ENCODE results near the gene C10orf90.

Gene C10orf90

DNA sequence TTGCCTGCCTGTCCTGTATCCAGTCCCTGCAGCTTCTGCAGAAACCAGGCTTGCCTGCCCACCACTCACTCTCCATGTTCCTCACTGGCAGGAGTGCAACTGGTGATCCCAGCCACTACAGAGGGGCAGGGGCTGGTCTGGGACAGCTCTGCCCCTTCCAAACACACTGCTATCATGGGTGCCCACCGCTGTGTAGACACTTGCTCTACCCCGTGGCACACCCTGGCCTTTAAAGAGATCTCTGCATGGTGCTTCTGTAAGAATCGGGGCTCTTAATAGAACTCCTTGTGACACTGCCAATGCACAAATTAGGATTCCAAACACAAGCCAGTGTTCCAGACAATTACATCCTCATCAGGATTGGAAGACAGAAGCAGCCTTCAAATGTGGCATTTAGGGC, 41.7 kb downstream of the C10orf90 start:
- no peak for DNase-seq

DNA sequence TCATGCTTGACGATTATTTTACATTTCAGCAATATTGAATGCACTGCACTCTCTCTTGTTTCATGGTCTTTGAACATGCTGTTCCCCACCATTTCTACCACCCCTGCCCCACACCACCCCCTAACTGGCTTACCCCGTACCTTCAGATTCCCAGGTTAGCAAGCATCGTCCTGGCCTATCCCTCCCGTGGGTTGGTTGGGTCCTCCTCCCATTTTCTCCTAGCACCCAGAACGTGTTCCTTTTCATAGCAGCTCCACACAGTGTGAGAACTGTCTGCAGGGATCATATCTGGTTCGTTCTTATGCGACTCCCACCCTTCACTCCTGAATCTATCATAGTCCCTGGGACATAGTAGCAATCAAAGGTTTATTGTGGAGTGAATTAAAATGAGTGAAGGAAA, 48.6 kb downstream of the C10orf90 start:
- DNase-seq: no peak

DNA sequence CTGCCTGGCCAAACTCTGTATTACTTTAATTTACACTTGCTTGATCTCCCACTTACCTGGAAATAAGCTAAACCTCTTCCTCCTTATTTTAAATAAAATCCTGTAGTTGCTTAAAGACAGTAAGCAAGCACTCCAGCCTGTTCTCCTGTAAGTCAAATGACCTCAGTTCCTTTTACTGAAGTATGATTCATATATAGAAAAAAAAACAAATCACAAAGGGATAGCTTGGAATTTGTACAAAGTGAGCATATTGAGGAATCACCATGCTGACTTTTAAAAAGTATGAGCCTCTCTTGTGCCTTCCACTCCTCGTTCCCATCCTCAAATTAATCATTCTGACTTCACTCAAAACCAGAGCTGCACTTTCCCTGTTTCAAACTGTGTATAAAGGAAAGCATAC, 52.0 kb downstream of the C10orf90 start:
- DNase-seq: peak; percentile 29

DNA sequence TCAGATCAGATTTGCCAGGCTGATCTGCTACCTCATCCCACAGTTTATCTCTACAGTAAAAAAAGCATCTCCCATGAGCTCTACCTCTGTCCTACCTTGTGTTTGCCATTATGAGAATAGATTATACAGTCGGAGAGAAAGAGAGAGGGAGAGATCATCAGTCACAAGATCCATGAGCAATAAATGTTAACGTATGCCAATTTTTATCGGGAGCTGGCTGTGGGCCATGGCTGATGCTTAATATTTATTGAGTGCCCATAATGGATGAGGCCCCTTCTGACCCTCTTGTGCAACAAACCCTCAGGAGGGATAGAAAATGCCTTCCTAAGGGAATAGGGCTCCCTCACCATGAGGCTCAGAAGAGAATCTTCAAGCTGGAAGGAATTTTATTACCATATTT, 52.8 kb downstream of the C10orf90 start:
- no peak for DNase-seq

DNA sequence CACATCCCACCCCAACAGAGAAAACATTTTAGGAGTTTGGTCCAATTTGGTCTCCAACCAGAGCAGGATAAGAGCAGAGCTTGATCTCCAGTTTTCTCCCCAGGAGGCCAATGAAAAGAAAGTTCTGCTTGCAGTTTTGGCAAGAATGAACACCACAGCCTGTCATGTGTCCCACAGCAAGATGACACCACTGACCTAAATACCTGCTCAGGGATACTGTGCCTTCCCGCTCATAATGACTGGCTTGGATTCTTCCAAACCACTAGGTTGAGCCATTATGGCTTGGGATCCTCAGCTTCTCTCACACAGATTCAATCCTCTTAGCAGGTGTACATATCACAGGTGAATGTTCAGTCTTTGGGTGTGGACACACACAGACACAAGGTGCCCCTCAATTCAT, 53.3 kb downstream of the C10orf90 start:
- DNase-seq: no peak

GRCh38 chr10:126616737-126617136, 53.8 kb downstream of the C10orf90 start:
- DNase-seq: no peak

DNA sequence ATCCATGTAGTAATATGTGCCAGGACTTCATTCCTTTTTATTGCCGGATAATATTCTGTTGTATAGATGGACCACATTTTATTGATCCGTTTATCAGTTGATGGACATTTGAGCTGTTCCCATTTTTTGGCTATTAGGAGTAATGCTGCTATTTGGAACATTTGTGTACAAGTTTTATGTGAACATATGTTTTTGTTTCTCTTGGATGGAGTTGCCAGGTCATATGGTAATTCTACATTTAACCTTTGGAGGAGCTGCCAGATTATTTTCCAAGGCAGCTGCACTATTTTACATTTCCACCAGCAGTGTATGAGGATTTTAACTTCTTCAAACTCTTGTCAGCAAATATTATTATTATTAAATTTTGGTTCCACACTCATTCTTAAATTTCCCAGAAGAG, 59.2 kb downstream of the C10orf90 start:
- no peak for DNase-seq

DNA sequence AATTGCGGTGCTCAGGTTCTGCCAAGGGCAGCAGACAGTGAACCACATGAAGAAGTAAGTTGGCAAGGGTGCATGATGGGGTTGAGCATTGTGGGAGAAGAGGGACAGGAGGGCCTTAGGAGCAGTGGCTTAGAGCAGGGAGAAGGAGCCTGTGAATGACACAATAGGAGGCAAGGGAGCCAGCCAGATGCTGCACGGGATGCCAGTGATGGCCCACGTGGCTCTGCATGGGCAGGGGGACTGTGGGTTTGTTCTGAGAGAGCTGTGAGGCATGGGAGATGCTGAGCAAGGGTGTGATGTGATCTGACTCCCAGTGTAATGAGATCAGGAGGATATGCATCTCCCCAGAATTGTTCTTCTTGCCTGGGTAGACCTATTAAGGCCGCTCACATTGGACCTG, 60.9 kb downstream of the C10orf90 start:
- DNase-seq: no peak

- no peak for DNase-seq
These were observed 70.4 kb downstream of the C10orf90 start for GRCh38 chr10:126599949-126600682.

GRCh38 chr10:126598009-126598408, 72.5 kb downstream of the C10orf90 start:
- DNase-seq: peak; percentile 38

DNA sequence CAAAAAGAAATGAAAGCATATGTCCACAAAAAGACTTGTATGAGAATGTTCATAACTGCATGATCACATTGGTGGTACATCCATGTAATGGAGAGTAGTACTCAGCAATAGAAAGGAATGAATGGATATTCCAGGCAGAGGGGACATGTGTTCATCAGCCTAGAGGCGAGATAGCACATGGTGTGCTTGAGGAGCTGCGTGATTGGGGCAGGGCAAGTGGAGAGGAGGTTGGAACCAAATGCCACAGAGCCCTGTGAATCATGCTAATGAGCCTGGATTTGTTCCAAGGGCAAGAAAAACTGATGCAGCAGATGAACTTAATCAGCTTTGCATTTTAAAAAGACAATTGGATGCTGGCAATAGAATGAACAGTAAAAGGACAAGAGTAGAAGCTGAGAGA, 73.3 kb downstream of the C10orf90 start:
- peak; percentile 61 for DNase-seq

GRCh38 chr10:126596472-126597016, 73.9 kb downstream of the C10orf90 start:
- no peak for DNase-seq

DNA sequence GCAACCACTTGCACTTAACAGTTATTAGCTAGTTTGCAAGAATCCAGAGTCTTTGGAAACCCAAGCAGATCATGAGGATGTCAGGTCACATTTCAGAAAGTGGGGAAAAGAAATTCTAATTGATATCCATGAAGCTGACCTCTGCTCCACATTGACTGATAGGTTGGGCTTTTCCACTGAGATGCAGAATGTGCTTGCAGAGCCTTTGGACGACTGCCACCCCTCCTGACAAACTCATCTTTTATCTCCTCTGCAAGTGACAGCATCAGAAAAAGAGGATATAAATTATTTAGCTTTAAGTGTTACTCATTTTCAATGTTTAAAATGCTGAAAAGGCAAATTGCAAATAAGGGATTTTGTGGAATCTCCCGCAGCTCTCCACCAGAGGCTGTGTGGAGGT, 75.3 kb downstream of the C10orf90 start:
- DNase-seq: peak; percentile 15

DNA sequence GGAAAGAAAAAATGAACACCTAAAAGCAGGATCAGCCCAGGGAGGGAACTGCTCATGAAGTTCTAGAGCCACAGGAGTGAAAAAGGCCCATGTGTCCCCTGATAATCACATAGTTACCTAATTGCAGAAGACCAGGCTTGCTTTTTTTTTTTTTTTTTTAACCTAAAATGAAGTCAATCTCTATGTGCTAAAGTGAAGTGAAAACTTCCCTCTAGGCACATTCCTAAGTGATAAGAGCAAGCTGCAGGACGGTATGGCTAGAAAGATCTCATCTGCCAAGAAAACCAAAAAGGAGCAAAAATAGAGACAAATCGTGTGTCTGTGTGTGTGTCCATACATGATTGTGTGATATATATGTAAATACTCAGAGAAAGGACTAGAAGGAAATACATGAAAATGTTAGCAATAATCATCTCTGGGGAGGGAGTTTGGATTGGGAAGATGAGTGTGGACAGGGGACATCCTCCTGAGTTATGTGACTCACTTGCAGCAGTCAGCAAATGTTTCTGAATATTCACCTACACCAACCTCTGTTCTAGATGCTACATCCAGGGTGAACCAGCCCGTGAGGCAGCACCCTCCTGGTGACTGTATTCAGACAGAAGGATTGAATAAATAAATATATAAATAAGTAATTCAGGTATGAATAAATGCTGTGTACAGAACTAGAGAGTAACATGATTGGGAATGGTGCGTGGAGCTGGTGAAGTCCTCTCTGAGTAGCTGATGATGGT, 76.4 kb downstream of the C10orf90 start:
- no peak for DNase-seq

DNA sequence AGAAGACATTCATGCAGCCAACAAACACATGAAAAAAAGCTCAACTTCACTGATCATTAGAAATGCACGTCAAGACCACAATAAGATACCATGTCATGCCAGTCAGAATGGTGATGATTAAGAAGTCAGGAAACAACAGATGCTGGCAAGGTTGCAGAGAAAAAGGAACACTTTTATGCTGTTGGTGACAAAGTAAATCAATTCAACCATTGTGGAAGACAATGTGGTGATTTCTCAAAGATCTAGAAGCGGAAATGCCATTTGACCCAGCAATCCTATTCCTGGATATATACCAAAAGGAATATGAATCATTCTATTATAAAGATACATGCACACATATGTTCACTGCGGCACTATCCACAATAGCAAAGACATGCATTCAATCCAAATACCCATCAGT, 77.6 kb downstream of the C10orf90 start:
- no peak for DNase-seq

GRCh38 chr10:126588024-126588423, 82.5 kb downstream of the C10orf90 start:
- no peak for DNase-seq

- DNase-seq: no peak
These were observed 83.6 kb downstream of the C10orf90 start for GRCh38 chr10:126586878-126587277.

GRCh38 chr10:126586128-126586527, 84.4 kb downstream of the C10orf90 start:
- DNase-seq: no peak

DNA sequence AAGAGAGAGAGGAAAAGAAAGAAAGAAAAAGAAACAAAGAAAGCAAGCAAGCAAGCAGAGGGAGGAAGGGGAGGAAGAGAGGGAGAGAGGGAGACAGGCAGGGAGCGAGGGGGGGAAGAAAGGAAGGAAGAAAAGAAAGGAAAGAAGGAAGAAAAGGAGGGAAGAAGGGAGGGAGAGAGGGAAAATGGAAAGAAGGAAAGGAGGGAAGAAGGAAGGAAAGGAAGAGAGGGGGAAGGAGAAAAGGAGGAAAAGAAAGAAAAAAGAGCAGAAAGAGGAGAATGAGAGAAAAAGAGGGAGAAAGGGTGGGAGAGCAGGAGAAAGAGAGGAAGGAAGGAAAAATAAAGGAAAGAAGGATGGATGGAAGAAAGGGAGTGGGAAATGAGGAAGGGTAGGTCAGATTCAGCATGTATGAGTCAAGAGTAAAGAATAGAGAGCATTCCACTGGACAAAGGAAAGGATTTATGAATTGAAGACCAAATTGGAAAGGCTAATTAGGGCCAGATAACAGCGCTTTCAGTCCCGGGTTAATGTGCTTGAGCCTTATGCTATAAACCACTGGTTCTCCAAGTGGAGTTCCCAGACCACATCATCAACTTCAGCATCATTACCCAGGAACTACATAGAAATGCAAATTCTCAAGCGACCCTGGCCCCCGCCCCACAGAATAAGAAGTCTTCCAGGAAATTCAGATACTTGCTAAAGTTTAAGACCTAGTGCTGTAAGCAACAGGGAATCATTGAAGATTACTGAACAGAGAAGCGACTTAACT, 85.1 kb downstream of the C10orf90 start:
- DNase-seq: no peak

DNA sequence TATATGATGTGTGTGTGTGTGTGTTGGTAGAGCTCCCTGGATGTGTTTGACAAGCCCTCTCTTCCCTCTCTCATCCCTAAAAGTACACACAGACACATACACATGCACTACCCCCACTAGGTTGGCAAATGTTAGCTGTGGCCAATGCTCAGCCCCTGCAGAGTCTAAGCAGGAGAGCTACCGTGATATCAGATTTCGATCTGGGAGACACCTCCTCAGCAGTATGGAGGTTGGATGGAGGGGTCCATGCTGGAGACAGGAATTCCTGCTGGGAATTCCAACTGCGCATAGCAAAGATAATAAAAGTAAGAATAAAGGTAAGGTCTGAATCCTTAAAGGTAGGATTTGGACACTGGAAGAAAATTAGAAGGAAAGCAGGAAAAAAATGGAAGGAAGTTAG, 85.7 kb downstream of the C10orf90 start:
- DNase-seq: no peak

DNA sequence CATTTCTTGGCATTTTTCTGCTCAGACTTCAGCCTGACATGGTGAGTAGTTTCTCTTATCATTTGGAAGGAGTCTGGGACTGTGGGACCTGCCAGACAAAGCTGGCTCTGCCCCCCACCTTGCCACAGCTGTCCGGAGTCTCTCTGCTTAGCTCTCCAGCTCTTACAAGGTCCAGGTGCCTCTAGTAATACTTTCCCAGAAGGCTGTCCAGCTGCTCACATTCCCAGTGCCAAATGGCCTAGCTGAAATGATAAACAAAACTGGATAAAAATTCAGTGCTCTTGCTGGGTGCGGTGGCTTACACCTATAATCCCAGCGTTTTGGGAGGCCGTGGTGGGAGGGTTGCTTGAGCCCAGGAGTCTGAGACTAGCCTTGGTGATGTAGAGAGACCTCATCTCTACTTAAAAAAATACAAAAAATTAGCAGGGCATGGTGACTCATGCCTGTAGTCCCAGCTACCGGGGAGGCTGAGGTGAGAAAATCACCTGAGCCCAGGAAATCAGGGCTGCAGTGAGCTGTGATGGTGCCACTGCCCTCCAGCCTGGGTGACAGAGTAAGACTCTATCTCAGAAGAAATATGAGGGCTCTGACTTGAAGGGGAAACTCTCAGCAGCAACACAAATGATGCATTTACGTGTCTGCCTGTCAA, 86.8 kb downstream of the C10orf90 start:
- DNase-seq: no peak

DNA sequence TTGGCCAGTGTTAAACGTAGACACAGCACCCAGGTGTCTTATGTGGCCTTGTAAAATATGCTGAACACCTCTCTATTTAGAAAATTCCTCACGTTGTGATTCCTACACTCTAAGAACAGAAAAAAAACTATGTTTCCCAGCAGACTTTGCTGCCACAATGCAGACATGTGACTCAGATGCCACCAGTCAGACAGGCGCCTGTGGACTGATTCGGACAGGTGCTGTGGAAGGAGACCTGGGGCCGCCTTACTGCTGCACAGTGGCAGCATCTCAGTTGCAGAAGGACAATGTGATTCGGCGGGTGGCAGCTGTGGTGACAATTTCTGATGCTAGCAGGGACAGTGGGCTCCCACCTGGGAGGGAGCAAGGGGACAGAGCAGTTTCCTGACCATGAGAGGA, 88.8 kb downstream of the C10orf90 start:
- DNase-seq: no peak

Data from fibroblast of skin of right quadriceps (primary cell).